D721Med (cell line): ENCODE results near the gene NDUFS8.

Experiments
- DNase-seq: peaks from one replicate; pipeline ENCODE4 v3.0.0; 2011; ENCODE audit warnings: low spot score; ENCODE audit not compliant: insufficient read length
- FAIRE-seq: peaks from 2 replicates; lab custom pipeline; 2011; peaks lifted over from hg19 to GRCh38; lab: Jason Lieb, UNC
- CTCF ChIP-seq: IDR thresholded peaks from 2 replicates; pipeline ENCODE4 v1.5.1; 2012; ENCODE audit warnings: mild to moderate bottlenecking, control low read depth; ENCODE audit not compliant: insufficient read depth; ENCODE audit errors: missing control alignments

The NDUFS8 gene

GRCh38 chr11:67996051-67996450 lies 34.4 kb upstream of the NDUFS8 start:
- no peak for DNase-seq

GRCh38 chr11:67996622-67997474 lies 33.6 kb upstream of the NDUFS8 start:
- no peak for FAIRE-seq
- no peak for TF ChIP-seq CTCF
- DNase-seq, result no peak

More at GRCh38 chr11:67996051-67996450, 34.4 kb upstream of the NDUFS8 start:
- no peak for FAIRE-seq
- TF ChIP-seq CTCF, result no peak

- FAIRE-seq (no peak), DNase-seq (no peak)
- TF ChIP-seq CTCF, result no peak
Measured at GRCh38 chr11:67997475-67997921, 33.0 kb upstream of the NDUFS8 start.

GRCh38 chr11:67998150-67999045 lies 32.1 kb upstream of the NDUFS8 start:
- FAIRE-seq, result no peak
- TF ChIP-seq CTCF, result no peak
- no peak for DNase-seq

- FAIRE-seq (no peak), DNase-seq (no peak)
- no peak for TF ChIP-seq CTCF
Measured at GRCh38 chr11:67999201-67999629, 31.3 kb upstream of the NDUFS8 start.

GRCh38 chr11:67999704-68000103 lies 30.8 kb upstream of the NDUFS8 start:
- FAIRE-seq (no peak), DNase-seq (no peak)
- no peak for TF ChIP-seq CTCF
